ENCODE results near the gene UGT1A10.
A peak's percentile ranks its signal among the peaks of the same experiment; 100 is the strongest.

UGT1A10 gene

GRCh38 chr2:233706720-233707119 is 70.5 kb downstream of the UGT1A10 start:
- H3K4me3 ChIP-seq (ENCODE audit: low read length), result no peak overlapping the region
- no peak for TF ChIP-seq CTCF (conservative IDR thresholded peaks at IDR 0.05; ENCODE audit: low read length)
- DNase-seq (ENCODE audit: low read depth), result peak; percentile 20

GRCh38 chr2:233707940-233708644 is 71.8 kb downstream of the UGT1A10 start:
- H3K4me3 ChIP-seq (ENCODE audit: low read length), result no peak overlapping the region
- no peak for TF ChIP-seq CTCF (conservative IDR thresholded peaks at IDR 0.05; ENCODE audit: low read length)
- DNase-seq (ENCODE audit: low read depth), result no peak

GRCh38 chr2:233708942-233709341 is 72.7 kb downstream of the UGT1A10 start:
- DNase-seq (ENCODE audit: low read depth), result no peak
- H3K4me3 ChIP-seq (ENCODE audit: low read length), result no peak overlapping the region
- TF ChIP-seq CTCF (conservative IDR thresholded peaks at IDR 0.05; ENCODE audit: low read length), result no peak

GRCh38 chr2:233711312-233712008 is 75.2 kb downstream of the UGT1A10 start:
- peak; percentile 94 for TF ChIP-seq CTCF (conservative IDR thresholded peaks at IDR 0.05; ENCODE audit: low read length)
- H3K4me3 ChIP-seq (ENCODE audit: low read length), result no peak overlapping the region
- peak; percentile 68 for DNase-seq (ENCODE audit: low read depth)

GRCh38 chr2:233712611-233713261 is 76.5 kb downstream of the UGT1A10 start, which contains the start of gene UGT1A5:
Gene UGT1A5, plus strand, starts transcription at chr2:233712907. Its CDS starts 85 bp downstream, at chr2:233712992.
- TF ChIP-seq CTCF (conservative IDR thresholded peaks at IDR 0.05; ENCODE audit: low read length), result no peak
- no peak within 1 kb of the TSS for H3K4me3 ChIP-seq (ENCODE audit: low read length)
- DNase-seq (ENCODE audit: low read depth), result no peak

GRCh38 chr2:233713262-233713615 is 77.0 kb downstream of the UGT1A10 start:
- no peak for TF ChIP-seq CTCF (conservative IDR thresholded peaks at IDR 0.05; ENCODE audit: low read length)

More at GRCh38 chr2:233713262-233713615, 77.0 kb downstream of the UGT1A10 start:
- no peak overlapping the region for H3K4me3 ChIP-seq (ENCODE audit: low read length)
- no peak for DNase-seq (ENCODE audit: low read depth)

All from AG10803 (cell line).